Nephron progenitor cell (in vitro differentiated cells): ENCODE data around the gene MAGI1.

Experiments
- DNase-seq: peaks from one replicate; pipeline ENCODE4 v3.0.0; 2021
- H3K27ac Mint-ChIP-seq: 2 replicates; pipeline ENCODE4 v1.8.0; 2021; ENCODE audit warnings: mild to moderate bottlenecking, moderate library complexity, mixed read lengths
- H3K27me3 Mint-ChIP-seq: 2 replicates; pipeline ENCODE4 v1.8.0; 2021; ENCODE audit warnings: mild to moderate bottlenecking, low read depth, mixed read lengths; ENCODE audit not compliant: poor library complexity
- H3K36me3 Mint-ChIP-seq: 2 replicates; pipeline ENCODE4 v1.8.0; 2021; ENCODE audit warnings: low read depth, mixed read lengths
- H3K4me1 Mint-ChIP-seq: 2 replicates; pipeline ENCODE4 v1.8.0; 2021; ENCODE audit warnings: mixed read lengths
- H3K4me3 Mint-ChIP-seq: 2 replicates; pipeline ENCODE4 v1.8.0; 2021; ENCODE audit warnings: mild to moderate bottlenecking, moderate library complexity, mixed read lengths
- H3K9me3 Mint-ChIP-seq: 2 replicates; pipeline ENCODE4 v1.8.0; 2021; ENCODE audit warnings: mild to moderate bottlenecking, moderate library complexity, mixed read lengths
- TF ChIP-seq, protein P1 (sequence below): fragments of 200-600 bp; sonication (generic); IDR thresholded peaks from 2 replicates; pipeline ENCODE4 v1.5.0; 2021; ENCODE audit warnings: antibody characterized with exemption

MAGI1 gene

DNA sequence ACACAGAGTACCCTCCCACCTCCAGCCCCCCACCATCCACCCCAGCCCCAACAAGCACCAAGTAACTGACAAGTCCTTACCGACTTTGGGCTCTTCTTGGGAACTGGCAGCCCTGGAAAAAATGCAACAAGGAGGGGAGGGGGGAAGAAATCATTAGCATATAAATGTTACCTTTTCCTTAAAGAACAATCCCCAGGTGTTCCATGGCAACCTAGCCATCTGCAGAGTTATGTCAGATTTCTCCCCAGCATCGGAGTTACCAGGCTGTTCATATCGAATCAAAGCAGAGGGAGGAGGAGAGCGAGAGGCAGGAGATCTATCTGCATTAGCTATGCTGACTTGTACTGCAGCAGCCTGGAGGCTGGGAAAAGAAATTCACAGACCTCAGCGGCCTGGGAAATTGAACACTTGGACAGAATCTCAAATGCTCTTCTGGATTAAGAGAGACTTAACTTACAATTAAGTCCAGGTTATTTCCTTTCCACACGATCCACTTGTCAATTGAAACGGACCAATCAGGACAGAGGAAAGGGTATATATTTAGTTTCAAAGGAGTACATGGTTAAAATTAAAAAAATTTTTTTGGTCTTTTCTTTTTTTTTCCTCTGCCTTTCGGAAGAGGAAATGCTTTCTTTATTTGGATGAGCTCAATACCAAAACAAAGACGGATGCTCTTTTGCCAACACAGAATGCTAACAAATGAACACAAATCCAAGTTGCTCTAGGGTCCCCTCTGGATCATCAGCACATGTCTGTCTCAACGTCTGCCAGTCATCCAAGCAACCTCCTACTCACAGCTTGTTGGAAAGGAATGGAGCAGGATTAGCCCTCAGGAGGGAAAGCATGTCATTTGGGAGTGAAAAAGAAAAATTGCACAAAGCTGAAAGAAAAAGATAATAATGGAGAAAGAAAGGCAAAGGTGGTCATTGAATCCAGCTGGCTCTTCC lies 637.1 kb downstream of the MAGI1 start:
- Mint-ChIP-seq H3K9me3 (no peaks in the 10 kb centered on the region), H3K4me3 (peak overlapping the region; percentile 63), H3K4me1 (peaks cover 57% of the 10 kb centered on the region), H3K36me3 (peaks cover 6% of the 10 kb centered on the region), H3K27me3 (no peaks in the 10 kb centered on the region), H3K27ac (peak overlapping the region; percentile 14)
- DNase-seq, result no peak
- TF ChIP-seq, protein P1, sequence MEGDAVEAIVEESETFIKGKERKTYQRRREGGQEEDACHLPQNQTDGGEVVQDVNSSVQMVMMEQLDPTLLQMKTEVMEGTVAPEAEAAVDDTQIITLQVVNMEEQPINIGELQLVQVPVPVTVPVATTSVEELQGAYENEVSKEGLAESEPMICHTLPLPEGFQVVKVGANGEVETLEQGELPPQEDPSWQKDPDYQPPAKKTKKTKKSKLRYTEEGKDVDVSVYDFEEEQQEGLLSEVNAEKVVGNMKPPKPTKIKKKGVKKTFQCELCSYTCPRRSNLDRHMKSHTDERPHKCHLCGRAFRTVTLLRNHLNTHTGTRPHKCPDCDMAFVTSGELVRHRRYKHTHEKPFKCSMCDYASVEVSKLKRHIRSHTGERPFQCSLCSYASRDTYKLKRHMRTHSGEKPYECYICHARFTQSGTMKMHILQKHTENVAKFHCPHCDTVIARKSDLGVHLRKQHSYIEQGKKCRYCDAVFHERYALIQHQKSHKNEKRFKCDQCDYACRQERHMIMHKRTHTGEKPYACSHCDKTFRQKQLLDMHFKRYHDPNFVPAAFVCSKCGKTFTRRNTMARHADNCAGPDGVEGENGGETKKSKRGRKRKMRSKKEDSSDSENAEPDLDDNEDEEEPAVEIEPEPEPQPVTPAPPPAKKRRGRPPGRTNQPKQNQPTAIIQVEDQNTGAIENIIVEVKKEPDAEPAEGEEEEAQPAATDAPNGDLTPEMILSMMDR, result no peak

DNA sequence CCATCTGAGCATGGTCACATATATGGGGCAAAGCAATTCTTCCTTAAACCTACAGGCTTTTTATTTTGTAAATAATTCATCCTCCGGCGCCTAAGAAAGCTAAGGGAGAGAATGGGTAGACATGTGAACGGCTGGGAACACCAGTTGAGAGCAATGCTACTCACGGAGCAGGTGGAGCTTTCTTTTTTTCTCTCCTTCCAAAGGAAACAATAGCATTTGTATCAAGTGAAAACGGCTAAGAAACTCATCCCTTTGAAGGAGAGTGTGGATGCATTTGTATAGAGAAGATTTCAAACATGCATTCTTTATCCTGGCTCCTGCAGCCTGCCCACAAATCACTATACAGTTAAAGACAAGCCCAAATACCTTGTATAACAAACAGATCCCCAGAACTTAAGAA lies 637.8 kb downstream of the MAGI1 start:
- H3K4me1 Mint-ChIP-seq, result peaks cover 49% of the 10 kb centered on the region
- H3K27ac Mint-ChIP-seq, result no peak overlapping the region
- no peak for DNase-seq
- peak overlapping the region; percentile 26 for H3K4me3 Mint-ChIP-seq
- TF ChIP-seq, protein P1, result no peak
- H3K9me3 Mint-ChIP-seq, result no peaks in the 10 kb centered on the region
- no peaks in the 10 kb centered on the region for H3K27me3 Mint-ChIP-seq
- H3K36me3 Mint-ChIP-seq, result peaks cover 10% of the 10 kb centered on the region

DNA sequence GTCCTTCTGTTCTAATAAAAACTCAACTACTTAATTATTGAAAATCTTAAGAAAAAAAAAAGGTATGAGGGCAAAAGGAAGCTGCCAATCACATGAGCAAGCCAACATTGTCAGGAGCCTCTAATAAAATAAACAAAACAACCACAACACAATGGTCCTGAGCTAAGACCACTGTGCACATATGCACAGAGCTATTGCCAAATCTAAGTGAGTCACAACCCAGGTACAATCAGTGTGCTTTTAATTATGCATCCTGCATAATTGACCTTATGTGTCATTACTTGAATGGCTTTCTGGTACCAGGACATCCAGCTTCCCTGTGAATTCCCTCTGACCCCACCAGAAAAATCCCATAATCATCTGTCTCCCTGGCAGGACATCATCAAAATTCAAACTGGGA lies 639.8 kb downstream of the MAGI1 start:
- TF ChIP-seq, protein P1, result no peak
- H3K9me3 Mint-ChIP-seq, result no peaks in the 10 kb centered on the region
- peaks cover 19% of the 10 kb centered on the region for H3K36me3 Mint-ChIP-seq
- H3K4me1 Mint-ChIP-seq, result peaks cover 42% of the 10 kb centered on the region
- H3K4me3 Mint-ChIP-seq, result no peak overlapping the region
- DNase-seq, result no peak
- no peak overlapping the region for H3K27ac Mint-ChIP-seq
- H3K27me3 Mint-ChIP-seq, result no peaks in the 10 kb centered on the region

DNA sequence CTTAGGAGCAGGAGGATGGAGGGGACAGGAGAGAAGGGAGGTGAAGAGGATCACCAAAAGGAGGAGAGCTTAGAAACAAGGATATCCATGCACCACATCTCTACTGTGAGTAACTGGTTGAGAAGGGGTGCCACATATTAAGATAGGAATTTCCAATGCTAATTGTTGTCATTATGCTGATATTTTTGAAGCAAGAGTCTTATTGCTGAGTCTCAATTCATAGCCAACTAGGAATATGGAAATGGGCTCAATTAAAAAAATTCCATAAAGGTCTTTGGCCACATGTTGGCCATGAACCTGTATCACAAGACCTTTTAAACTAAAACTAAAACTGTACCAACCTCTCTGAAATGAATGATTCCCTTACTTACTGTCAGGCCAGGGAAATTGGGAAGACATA lies 642.6 kb downstream of the MAGI1 start:
- Mint-ChIP-seq H3K4me1 (peaks cover 23% of the 10 kb centered on the region), H3K36me3 (peaks cover 25% of the 10 kb centered on the region), H3K9me3 (no peaks in the 10 kb centered on the region), H3K27me3 (no peaks in the 10 kb centered on the region), H3K4me3 (no peak overlapping the region), H3K27ac (no peak overlapping the region)
- no peak for DNase-seq
- TF ChIP-seq, protein P1, result no peak

DNA sequence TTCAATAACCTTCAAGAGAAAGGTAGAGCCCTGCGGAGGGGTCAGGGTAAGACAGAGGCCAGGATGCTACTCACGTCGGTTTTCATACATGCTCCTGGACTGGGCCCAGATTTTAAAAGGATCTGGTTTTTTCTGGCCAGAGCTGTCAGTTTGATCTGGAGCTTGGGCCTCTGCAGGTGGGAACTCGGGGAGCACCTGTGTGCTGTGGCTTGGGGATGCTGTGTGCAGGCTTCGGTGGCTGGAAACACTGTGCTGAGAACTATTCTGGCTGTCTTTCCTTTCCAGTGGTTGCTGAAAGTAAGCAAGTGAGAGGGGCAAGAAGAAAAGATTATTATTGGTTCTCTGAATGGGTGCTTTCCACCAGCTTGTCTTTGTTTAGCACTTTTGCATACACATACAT lies 647.6 kb downstream of the MAGI1 start:
- H3K27ac Mint-ChIP-seq, result peak overlapping the region; percentile 68
- peaks cover 42% of the 10 kb centered on the region for H3K36me3 Mint-ChIP-seq
- no peak for DNase-seq
- peaks cover 7% of the 10 kb centered on the region for H3K9me3 Mint-ChIP-seq
- H3K27me3 Mint-ChIP-seq, result peaks cover 5% of the 10 kb centered on the region
- no peak overlapping the region for H3K4me3 Mint-ChIP-seq
- TF ChIP-seq, protein P1, result no peak
- H3K4me1 Mint-ChIP-seq, result peaks cover 26% of the 10 kb centered on the region

DNA sequence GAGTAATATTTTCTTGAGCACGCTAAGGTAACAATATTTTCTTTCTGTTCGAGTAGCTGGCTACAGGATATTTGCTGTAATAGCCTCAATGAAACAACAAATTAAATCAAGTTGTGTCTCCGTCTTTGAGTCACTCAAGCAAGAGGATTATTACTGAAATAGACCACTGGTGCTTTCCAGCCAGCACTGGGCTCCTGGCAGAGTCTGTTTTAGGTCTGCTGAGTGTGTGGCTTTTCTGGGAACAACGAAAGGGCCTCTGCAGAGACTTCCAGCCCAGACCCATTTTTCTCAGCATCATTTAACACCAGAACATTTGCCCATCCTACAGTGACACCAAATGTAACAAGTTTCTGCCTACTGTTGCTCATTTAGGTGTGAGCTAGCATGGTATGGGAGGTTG lies 652.9 kb downstream of the MAGI1 start:
- Mint-ChIP-seq H3K27ac (peak overlapping the region; percentile 77), H3K4me3 (no peak overlapping the region), H3K9me3 (peaks cover 7% of the 10 kb centered on the region), H3K27me3 (peaks cover 2% of the 10 kb centered on the region), H3K4me1 (peaks cover 40% of the 10 kb centered on the region), H3K36me3 (peaks cover 50% of the 10 kb centered on the region)
- TF ChIP-seq, protein P1, result no peak
- DNase-seq, result no peak
